HG03135 (cell line): ENCODE measurements around the gene ODAD4.

Experiments used
- ATAC-seq: cut with Tn5 transposase; IDR thresholded peaks from one replicate; pipeline ENCODE4 v1.9.1; 2021; ENCODE audit warnings: mild to moderate bottlenecking, moderate library complexity; ENCODE audit not compliant: unreplicated experiment

ODAD4 gene, protein sequence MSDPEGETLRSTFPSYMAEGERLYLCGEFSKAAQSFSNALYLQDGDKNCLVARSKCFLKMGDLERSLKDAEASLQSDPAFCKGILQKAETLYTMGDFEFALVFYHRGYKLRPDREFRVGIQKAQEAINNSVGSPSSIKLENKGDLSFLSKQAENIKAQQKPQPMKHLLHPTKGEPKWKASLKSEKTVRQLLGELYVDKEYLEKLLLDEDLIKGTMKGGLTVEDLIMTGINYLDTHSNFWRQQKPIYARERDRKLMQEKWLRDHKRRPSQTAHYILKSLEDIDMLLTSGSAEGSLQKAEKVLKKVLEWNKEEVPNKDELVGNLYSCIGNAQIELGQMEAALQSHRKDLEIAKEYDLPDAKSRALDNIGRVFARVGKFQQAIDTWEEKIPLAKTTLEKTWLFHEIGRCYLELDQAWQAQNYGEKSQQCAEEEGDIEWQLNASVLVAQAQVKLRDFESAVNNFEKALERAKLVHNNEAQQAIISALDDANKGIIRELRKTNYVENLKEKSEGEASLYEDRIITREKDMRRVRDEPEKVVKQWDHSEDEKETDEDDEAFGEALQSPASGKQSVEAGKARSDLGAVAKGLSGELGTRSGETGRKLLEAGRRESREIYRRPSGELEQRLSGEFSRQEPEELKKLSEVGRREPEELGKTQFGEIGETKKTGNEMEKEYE

DNA sequence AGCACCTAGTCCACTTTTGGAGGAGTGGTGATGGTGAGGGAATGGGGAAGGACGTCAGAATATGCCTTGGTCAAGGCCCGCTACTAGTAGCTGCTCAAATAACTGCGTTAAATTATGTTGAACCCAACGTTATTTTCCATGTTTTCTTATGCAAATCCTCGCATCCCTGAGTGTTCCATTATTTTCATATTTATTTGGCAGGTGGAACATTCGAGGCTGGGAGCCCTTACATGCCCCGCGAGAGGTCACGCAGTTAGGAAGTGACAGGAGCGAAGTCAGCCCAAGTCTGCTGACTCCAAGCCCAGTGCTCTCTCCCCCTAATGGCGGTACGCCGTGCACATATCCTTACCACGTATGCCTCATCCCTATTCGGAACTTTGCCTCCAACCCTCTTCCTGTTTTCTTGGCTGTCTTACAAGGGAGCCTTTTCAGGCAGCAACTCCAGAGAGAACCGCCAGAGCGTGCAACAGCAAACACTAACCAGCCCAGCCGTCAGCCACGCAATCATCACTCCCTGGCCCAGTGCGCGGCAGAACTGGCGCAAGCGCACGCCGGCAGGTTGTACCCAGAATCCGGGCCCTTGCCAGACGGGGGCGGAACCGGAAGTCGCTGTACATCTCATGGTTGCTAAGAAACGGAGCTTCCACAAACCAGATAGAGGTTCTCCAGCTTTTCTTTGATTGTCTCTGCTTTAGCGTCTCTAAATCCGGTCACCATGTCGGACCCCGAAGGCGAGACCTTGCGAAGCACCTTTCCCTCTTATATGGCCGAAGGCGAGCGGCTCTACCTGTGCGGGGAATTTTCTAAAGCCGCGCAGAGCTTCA lies at the start of gene ODAD4:
Gene ODAD4 (plus strand): TSS at position 609 of the 824 bp plus-strand sequence. CDS start 107 bp downstream, at position 716.
- ATAC-seq: peak; percentile 91

DNA sequence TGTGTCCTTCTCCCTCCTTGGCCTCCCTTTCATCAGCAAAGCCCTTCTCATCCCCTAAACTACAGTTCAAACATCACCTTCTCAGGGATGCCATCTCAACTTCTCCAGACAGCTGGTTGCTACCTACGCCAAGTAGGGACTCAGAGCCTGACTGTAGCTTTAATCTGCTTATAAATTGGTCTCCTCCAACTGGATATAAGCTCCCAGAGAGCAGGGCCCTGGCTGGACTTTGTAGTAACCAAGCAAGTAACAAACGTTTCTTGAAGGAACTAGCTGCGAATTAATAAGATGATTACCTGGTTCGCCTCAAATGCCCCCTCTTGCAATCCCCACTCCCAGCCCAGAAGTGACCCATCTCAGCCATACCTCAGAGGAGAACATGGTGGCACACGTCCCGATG lies 47.7 kb upstream of the ODAD4 start:
- no peak for ATAC-seq

GRCh38 chr17:41885733-41886132 lies 44.7 kb upstream of the ODAD4 start:
- ATAC-seq: no peak

GRCh38 chr17:41888332-41888965 lies 42.0 kb upstream of the ODAD4 start:
- ATAC-seq: no peak

GRCh38 chr17:41891135-41892020 lies 39.0 kb upstream of the ODAD4 start:
- ATAC-seq: no peak

DNA sequence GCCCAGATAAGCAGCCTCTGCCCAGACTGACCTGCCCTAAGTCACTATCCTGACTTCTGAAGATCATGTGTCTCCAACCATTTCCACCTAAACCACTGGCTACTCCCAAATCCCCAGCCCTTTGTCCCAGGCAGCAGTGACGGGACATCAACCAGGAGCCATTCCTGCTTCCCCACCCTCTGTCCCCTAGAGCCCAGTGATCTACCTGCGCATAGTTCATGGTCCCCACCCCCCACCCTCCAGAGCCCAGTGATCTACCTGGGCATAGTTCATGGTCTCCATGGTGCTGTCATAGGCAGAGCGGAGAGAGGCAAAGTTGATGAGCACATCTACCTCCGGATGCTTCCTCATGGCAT lies 38.4 kb upstream of the ODAD4 start:
- ATAC-seq: no peak

DNA sequence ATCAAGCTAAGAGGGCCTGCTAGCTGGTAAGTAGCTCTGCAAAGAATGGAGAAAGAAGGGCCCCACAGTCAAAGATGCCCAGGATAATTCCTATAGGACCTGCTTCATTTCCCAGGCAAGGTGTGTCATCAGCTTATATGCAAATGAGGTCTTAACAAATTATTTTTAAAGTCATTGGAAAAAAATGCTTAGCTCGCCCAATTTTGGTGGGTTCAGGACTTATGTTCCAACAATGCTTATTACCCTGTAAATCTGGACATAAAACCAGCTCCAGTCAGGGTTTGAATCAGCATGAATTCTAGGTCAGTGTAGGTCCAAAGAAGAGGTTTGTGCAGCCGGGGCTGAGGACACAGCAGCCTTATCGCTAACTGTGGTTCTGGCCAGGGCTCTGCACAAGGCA lies 37.0 kb upstream of the ODAD4 start:
- ATAC-seq: no peak

DNA sequence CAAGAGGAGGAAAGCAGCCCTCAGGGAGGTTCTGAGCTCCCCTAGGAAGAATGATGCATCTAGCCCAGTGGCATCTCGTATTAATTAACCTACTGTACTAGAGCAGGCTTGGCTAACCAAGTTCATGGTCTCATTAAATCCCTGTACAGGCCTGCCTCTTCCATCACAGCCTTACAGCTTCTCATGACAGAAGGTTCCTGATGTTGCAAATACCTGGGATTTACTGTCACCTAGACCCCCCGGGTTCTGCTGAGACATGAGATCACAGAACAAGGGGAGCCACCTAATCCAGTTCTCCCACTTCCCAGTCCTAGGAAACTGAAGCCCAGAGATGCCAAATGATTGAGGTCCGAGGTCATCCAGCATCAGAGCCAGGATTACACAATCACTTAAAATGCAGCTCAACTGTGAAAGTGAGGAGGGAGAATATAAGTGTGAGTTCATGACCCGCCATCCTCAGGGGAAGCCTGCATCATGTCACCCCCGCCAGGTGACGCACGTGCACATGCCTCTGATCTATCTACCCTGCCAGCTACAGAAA lies 35.6 kb upstream of the ODAD4 start:
- ATAC-seq: no peak

- no peak for ATAC-seq
Observed at GRCh38 chr17:41895617-41896016, 34.8 kb upstream of the ODAD4 start.

GRCh38 chr17:41896726-41897125 lies 33.7 kb upstream of the ODAD4 start:
- no peak for ATAC-seq

GRCh38 chr17:41901646-41902045 lies 28.8 kb upstream of the ODAD4 start:
- no peak for ATAC-seq

GRCh38 chr17:41904242-41904841 lies 26.1 kb upstream of the ODAD4 start:
- ATAC-seq: no peak

DNA sequence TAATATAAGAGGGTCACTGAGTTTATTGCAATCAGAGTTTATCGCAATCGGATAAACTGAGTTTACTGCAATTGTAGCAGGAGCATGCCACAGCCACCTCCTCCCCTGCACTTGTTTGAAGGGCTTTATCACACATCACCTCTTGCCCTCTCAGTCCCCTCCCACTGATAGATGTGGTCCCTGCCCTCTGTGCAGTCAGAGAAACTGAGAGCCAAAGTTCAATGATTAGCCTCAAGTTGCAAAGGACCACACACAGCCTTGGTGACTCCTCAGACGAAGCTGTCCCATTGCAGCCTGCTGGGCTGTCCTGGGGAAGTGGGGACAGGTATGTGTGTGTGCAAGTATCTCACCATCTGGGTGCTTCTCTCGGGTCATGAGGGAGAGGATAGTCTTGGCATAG lies 25.2 kb upstream of the ODAD4 start:
- no peak for ATAC-seq

- ATAC-seq: no peak
Observed at GRCh38 chr17:41906465-41907184, 23.8 kb upstream of the ODAD4 start.

DNA sequence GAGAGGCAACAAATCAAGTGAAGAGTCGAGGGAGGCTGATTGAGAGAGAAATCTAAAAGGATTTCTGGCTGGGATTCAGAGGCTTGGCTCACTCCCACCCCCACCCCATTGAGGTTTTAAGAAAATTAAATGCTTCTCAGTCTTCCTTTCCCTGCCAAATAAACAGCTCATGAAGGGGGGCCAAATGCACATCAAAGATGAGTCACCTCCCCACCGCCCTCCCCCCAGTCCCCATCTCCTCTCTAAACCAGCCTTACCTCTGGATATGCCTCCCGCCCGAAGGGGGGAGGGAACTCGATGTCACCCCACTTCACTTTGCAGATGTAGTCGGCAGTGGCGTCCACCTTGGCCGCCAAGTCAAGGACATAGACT lies 23.2 kb upstream of the ODAD4 start:
- no peak for ATAC-seq

DNA sequence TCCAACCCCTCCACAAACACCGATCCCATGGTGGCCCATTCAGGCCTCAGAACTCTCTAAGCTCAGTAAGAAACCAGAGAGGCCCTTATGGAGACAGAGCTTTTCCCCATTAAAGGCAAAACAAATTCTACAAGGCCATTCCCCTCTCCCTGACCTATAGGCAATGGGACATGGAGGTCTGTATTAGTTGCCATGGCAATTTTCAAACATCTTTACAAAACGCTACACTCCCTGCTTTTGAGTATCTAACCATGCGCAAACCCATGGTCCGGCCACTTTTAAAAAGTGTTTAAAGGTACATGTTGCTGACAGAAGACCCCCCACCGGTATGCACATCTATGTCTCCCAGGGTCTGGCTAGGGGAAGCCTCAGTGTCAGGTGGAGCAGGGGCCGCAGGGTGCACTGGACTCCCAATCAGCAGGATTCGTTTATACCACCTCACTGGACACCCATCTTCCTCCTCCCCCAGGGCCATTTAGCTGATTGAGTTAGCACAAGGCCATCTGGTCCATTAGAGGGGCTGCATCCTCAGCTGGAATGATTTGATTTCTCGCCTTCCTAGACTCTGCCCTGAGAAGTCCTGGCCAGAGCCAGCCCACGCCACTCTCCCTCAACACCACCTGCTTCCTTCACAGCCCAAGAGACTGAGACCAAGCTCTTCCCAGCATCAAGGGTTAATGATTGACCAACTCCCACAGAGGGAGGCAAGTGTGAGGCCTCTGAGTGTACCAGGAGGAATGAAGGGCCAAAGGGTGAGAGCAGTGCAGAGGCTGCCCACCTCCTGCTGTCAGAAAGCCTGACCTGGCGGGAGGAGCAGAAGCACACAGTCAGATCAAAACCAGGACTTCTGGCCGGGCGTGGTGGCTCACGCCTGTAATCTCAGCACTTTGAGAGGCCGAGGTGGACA lies 22.5 kb upstream of the ODAD4 start:
- no peak for ATAC-seq

- no peak for ATAC-seq
Observed at GRCh38 chr17:41909088-41909487, 21.3 kb upstream of the ODAD4 start.
